GM19397 (cell line): ENCODE results near the gene ZBTB22.

Experiments used
- ATAC-seq: cut with Tn5 transposase; IDR thresholded peaks from one replicate; pipeline ENCODE4 v1.9.1; 2021; ENCODE audit warnings: mild to moderate bottlenecking, moderate library complexity; ENCODE audit not compliant: unreplicated experiment

Gene ZBTB22

DNA sequence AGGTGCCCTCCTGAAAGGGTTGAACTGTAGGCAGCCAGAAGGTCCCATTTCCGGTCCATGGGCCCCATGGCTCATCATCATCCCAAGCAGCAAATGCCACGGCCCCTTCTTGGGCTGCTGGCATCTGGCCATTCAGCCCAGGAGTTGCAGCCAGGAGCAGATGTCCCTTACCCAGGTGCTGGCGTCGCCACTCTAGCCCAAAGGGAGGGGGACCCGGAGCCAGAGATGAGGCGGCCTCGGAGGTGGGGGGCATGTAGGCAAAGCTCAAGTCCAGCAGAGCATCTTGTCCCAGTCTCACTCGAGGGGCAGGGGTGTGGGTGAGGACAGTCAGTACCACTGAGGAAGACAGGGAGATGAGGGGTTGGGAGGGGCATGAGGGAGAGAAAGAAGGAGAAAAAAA lies 12.5 kb downstream of the ZBTB22 start:
- no peak for ATAC-seq

DNA sequence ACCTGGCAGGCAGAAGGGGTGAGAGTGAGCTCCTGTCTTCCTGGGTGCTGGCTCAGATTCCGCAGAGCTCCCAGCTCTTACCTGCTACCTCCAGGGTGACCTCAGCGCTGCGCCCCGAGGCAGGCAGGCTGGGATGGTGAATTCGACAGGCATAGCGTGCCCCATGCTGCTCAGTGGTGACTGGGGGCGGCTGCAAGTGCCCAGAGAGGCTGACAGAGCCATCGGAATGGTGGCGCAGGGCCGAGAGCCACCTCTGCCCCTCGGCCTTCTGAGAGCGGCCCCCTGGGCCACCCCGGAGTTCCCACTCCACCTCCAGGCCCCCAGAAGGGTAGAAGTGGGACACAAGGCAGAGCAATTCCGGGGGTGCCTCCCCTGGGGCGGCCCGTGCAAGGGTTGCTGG lies 13.3 kb downstream of the ZBTB22 start:
- ATAC-seq = no peak

- no peak for ATAC-seq
Observed at GRCh38 chr6:33301877-33302276, 15.7 kb downstream of the ZBTB22 start.

GRCh38 chr6:33299237-33299944 lies 18.2 kb downstream of the ZBTB22 start:
- peak; percentile 67 for ATAC-seq

- ATAC-seq = peak; percentile 36
Observed at GRCh38 chr6:33298773-33299236, 18.7 kb downstream of the ZBTB22 start, which contains the start of gene RGL2. Gene RGL2 (minus strand): TSS chr6:33298942. CDS start chr6:33298610, 332 bp downstream.

DNA sequence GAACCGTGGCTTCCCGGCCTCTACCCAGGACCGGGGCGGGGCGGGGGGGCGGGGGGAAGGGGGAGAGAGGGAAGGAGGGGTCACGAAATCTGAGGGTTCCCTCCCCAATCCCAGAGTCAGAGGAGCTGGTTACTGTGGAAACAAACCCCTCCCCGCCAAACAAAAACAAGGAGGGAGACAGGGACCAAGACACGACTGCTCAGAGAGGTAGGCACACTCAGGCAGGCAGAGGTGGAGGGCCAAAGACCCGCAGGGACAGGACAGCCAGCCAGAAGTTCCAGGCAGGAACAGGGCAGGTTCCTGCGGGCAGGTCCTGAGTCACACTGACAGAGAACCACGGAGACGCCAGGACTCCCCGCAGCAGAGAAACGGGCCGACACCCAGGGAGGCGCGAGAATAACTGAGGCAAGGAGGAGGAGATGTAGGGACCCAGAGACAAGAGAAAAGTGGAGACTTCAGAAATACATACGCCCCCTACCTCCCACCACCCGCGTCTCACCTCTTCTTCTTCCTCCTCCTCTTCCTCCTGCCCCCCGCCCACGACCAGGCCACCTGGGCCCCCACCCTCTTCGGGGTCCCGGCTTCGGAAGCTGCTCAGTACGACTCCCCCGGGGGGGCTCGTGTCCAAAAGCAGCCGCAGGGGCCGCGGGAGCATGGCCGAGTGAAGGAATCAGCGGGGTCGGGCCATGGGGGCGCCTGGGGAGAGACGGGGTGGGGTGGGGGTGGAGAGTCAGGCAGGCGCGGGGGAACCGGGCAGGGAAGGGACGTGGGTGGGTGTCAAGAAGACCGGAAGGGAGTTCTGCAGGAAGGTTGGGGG lies 19.4 kb downstream of the ZBTB22 start:
- no peak for ATAC-seq

DNA sequence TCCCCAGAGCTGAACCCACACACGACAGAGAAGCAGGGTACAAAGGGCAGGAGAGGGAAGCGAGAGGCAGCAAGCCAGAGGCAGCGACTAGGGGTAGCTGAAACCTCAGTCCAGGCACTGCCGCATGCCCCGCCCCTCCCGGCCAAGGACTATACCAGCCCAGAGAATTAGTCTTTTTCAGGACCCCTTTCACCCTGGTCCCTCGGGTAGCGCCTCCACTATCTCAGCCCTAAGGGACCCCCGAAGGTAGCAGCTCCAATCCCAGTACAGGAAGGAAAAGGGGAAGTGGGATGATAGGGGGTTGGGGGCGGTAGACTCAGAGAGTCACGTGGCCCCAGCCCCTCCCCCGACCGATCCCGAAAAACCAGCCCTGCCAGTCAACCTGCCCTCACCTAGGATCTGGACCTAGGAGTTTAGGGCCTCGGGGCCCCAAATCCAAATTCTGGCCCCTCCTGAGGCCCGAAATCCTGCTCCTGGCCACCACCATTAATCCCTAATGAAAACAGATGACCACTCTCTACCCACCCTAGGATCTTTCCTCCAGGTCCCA lies 20.1 kb downstream of the ZBTB22 start:
- no peak for ATAC-seq

DNA sequence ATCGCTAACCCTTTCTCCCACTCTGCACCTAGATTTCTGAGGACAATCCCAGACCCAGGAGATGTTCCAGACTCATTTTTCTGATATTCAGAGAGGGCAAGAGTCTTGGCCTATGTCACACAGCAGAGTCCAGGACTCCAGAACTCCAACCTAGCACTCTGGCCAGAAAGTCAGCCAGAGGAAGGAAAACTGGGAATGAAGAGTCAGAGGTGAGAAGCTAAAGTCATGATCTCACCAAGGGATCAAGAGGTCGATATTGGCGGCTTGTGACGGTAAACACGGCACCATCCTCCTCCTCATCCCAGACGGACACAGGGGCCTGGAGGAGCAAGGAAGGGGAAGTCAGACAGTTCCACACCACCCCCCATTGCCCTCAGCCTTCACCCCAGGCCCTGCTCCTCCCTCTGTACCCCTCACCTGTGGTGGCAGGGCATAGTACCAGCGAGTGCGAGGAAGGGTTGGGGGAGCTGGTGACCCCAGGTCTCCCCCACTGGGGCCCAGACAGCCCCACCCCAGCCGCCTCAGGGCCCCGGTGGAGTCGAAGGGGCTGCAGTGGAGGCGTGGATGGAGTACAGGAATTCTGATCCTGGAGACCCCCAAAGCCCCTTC lies 20.6 kb downstream of the ZBTB22 start:
- ATAC-seq = no peak

GRCh38 chr6:33295621-33296369 lies 21.7 kb downstream of the ZBTB22 start:
- no peak for ATAC-seq

DNA sequence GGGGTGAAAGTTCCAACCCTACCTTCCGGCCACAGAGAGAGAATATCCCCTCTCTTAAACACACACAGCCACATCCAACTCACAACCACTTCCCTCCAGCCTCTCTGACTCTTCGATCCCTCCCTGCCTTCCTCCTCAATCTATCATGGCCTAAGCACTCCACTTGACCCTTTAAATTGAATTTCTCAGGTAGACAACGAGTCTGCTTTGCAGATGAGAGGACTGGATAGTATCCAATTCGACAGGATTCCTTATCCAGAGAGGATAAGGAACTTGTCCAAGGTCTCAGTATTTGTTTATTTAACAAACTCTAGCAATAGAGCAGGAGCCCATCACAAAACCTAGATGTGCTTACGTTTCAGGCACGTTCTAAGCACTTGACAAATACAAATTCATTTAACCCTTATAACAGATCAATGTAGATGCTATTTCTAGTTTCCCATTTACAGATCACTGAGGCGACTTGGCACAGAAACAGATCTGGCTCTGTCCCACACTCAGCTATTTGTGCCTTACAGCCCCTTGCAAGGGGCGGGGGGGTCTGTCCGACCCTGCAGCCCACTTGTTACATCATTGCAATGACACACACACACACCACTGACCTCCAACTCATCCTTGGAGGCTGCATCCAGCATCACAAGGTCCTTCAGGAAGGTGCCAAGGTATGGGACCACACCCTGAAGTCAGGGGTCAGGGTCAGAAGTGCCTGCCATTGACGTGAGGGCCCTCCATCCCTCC lies 23.3 kb downstream of the ZBTB22 start:
- no peak for ATAC-seq

GRCh38 chr6:33292996-33293682 lies 24.4 kb downstream of the ZBTB22 start:
- no peak for ATAC-seq

- no peak for ATAC-seq
Observed at GRCh38 chr6:33290459-33290858, 27.1 kb downstream of the ZBTB22 start.

DNA sequence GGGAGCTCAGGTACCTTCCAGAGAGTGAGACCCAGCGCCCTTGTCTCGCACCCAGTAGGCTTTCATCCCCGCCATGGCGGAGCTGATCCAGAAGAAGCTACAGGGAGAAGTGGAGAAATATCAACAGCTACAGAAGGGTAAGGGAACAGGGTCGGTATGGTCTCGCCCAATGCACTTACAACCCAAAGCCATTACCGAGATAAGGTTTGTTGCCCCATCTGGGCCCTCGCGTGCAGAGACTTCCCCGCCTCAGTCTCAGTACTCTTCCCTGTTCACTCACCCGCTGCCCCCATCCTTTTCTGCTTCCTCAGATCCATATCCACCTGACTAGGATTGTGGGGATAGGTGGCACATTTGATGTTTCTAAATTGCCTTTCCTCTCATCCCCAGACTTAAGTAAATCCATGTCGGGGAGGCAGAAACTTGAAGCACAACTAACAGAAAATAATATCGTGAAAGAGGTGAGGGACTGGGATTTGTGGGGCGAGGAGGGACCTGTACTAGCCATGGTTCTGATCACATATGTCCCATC lies 27.7 kb downstream of the ZBTB22 start:
- ATAC-seq = no peak

DNA sequence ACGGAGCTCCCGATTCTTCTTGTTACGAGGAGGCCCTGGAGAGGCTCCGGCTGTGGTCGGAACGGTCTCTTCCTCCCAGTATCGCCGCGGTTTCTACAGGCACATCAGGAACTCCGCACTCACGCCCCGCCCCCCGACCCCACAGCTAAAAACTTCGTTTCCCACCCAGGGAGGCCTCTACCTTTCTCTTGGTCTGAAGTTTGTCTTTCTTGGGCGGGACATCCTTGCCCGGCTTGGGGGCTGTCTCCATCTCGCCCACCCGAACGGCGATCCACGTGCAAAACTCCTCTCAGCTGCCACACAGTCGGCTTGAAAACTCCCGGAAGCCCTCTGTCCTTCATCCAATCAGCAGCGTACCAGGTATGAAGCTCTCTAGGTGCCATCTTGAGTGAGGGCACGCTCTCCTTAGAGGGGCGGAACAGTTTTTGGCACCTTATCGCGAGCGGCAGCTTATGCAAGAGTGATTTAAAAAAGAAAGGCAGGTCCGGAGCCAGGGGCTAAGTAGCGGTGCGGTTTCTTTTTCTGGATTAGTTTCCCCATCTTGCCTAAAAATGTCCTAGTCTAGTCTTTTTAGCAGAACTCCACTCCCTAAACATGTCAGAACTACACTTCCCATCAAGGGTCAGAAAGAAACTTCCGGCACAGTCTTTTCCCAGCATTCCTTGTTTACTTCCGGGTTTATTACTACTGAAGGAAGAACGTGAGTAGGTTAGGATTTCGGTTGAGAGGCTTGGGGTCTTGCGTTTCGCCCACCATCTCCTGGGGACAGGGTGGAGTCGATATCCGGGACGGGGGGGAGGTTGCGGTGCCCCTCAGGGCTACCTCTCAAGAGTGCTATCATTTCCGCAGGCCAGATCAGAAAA lies 28.4 kb downstream of the ZBTB22 start, which contains the start of the genes PFDN6 and WDR46:
TSS of gene PFDN6 (plus strand) at position 681 of the 863 bp plus-strand sequence. CDS start 256 bp downstream, outside the sequence.
TSS of gene WDR46 (minus strand) at position 319 of the 863 bp plus-strand sequence. CDS start at position 250, 69 bp downstream.
- ATAC-seq = peak; percentile 71

DNA sequence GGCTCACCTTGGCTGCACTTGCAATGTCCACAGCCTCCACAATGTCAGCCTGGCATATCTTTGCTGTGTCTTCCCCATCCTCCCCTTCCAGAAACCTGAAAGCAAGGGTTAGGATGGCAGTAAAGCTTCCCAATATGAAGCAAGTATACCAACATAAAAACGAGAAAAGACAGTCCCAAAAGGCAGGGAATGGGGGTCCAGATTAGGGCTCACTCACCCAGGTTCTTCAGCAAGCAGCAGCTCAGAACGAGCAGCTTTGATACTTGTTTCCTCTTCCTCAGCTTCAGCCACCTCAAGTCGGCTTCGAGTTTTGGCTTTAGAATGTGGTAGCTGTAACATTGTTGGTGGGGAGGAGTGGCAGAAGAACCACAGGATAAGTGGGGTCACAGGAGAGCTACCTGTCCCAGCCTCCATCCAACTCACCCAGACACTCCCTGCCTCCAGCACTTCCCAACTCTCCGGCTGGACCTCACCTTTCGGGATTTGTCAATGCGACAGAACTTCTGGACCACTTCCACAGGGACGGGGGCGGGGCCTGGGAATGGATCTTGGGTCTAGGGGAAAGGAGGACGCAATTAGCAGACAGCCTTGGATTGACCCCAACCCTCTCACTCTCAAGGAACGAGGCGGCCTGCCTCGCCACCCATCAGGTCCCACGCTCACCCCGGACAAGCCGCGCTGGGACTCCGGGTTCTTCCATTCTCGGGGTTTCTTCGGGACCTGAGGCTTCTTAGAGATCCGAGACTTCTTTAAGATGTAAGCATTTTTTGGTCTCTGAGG lies 29.2 kb downstream of the ZBTB22 start:
- no peak for ATAC-seq

GRCh38 chr6:33286946-33287914 lies 30.3 kb downstream of the ZBTB22 start:
- no peak for ATAC-seq
